ENCODE results near the gene PLEKHD1. TPM values are rescaled to one million over a fixed set of nuclear protein-coding genes. Genes with fewer than 3 reads are reported as not detected.

PLEKHD1 gene
- total and polyA plus RNA-seq, 2 of the 8 experiments (the other 6 are each of a cell fraction or from before 2014, with no cell fraction given), result 0.24 to 0.48 TPM

DNA sequence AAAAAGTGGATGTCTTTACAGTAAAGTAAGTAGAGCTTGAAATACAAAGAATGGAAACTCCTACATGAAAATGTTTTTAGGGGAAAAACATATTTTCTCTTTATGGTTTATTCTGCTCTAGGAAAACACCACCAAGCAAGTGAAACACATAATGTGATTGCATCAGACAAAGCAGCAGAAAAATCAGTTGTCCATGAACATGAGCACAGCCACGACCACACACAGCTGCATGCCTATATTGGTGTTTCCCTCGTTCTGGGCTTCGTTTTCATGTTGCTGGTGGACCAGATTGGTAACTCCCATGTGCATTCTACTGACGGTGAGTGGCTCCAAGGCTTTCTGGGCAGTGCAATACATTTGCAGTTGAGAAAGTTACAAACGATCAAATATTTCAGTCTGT is 42.6 kb upstream of the PLEKHD1 start (continued):
- TF ChIP-seq SP1 (IDR thresholded peaks at IDR 0.05; ENCODE audit: low read depth, low read length) (no peak), CTBP2 (IDR thresholded peaks at IDR 0.05; ENCODE audit: borderline replicate concordance, insufficient read depth, insufficient read length, low read length) (no peak), RBBP5 (IDR thresholded peaks at IDR 0.05; ENCODE audit: borderline replicate concordance, low read depth, low read length) (no peak), SAP30 (IDR thresholded peaks at IDR 0.05; ENCODE audit: insufficient read depth, insufficient replicate concordance, low read length) (no peak)
